IMR-90 (cell line): ENCODE data around the gene ROBO1. TPM values are rescaled to one million over a fixed set of nuclear protein-coding genes. Genes with fewer than 3 reads are reported as not detected.
A peak's percentile ranks its signal among the peaks of the same experiment; 100 is the strongest.

Experiments
- ATAC-seq: fragments of 200-7000 bp; cut with Tn5 transposase; 2 replicates; pipeline ENCODE4 v1.9.1; 2020; ENCODE audit warnings: low read depth, mild to moderate bottlenecking, moderate library complexity
- BruUV-seq: library from RNA; stranded (reverse); fragments of 400-500 nt; replicated peaks from 2 replicates; lab custom pipeline; 2021; lab: Mats Ljungman, UMichigan
- CTCF ChIA-PET: fragments of 300-600 bp; formaldehyde crosslinking; extraction: SDS; loops from one replicate; lab custom pipeline; 2021; ENCODE audit warnings: antibody characterized with exemption; lab: Yijun Ruan, JAX
- POLR2A ChIA-PET: fragments of 300-600 bp; sonication (Branson Sonifier 250); formaldehyde crosslinking; loops from one replicate; lab custom pipeline; 2022; ENCODE audit warnings: antibody characterized with exemption; ENCODE audit not compliant: unreplicated experiment; lab: Charles Lee
- DNase-seq: peaks from one replicate; pipeline ENCODE4 v3.0.0; 2013
- H2AFZ ChIP-seq: replicated peaks from 2 replicates; pipeline ENCODE3; 2013; ENCODE audit warnings: low read length, mild to moderate bottlenecking; ENCODE audit not compliant: poor library complexity
- H2AK5ac ChIP-seq: 2 replicates; pipeline ENCODE4 v1.6.1; 2013; ENCODE audit warnings: low read depth, low read length, inconsistent platforms
- H2AK9ac ChIP-seq: replicated peaks from 2 replicates; pipeline ENCODE3; 2013; ENCODE audit warnings: mild to moderate bottlenecking, low read depth, low read length, moderate library complexity; ENCODE audit not compliant: poor library complexity
- H2BK120ac ChIP-seq: 2 replicates; pipeline ENCODE4 v1.6.1; 2013; ENCODE audit warnings: low read depth, low read length, inconsistent platforms
- H2BK15ac ChIP-seq: 3 replicates; pipeline ENCODE4 v1.6.1; 2013; ENCODE audit warnings: low read depth, low read length, inconsistent platforms
- H2BK20ac ChIP-seq: 2 replicates; pipeline ENCODE4 v1.6.1; 2013; ENCODE audit warnings: low read depth, mild to moderate bottlenecking, inconsistent platforms, low read length, moderate library complexity
- H2BK5ac ChIP-seq: 2 replicates; pipeline ENCODE4 v1.6.1; 2013; ENCODE audit warnings: mild to moderate bottlenecking, low read depth, low read length, inconsistent platforms; ENCODE audit not compliant: poor library complexity, severe bottlenecking
- H3K14ac ChIP-seq: replicated peaks from 2 replicates; pipeline ENCODE4 v1.6.1; 2013; ENCODE audit warnings: low read depth, low read length, inconsistent platforms
- H3K18ac ChIP-seq: 2 replicates; pipeline ENCODE4 v1.6.1; 2013; ENCODE audit warnings: low read depth, low read length, control low read depth
- H3K23ac ChIP-seq: 2 replicates; pipeline ENCODE4 v1.6.1; 2013; ENCODE audit warnings: low read depth, low read length, inconsistent platforms
- H3K27ac ChIP-seq: 2 replicates; pipeline ENCODE4 v1.5.1; 2013; ENCODE audit warnings: mild to moderate bottlenecking, control low read depth, low read length; ENCODE audit not compliant: insufficient read depth
- H3K27me3 ChIP-seq: 2 replicates; pipeline ENCODE4 v1.6.1; 2013; ENCODE audit warnings: low read length; ENCODE audit not compliant: control insufficient read depth, insufficient read depth
- H3K36me3 ChIP-seq: 2 replicates; pipeline ENCODE4 v1.6.1; 2013; ENCODE audit warnings: low read length, mixed read lengths; ENCODE audit not compliant: control insufficient read depth, insufficient read depth
- H3K4ac ChIP-seq: 2 replicates; pipeline ENCODE4 v1.6.1; 2013; ENCODE audit warnings: low read depth, low read length, inconsistent platforms
- H3K4me1 ChIP-seq: 2 replicates; pipeline ENCODE4 v1.6.1; 2013; ENCODE audit warnings: low read length, mixed read lengths; ENCODE audit not compliant: control insufficient read depth, insufficient read depth
- H3K4me2 ChIP-seq: 2 replicates; pipeline ENCODE4 v1.6.1; 2013; ENCODE audit warnings: low read depth, mild to moderate bottlenecking, control low read depth, low read length, moderate library complexity
- H3K4me3 ChIP-seq: 2 replicates; pipeline ENCODE4 v1.5.1; 2013; ENCODE audit warnings: low read depth, mild to moderate bottlenecking, control low read depth, low read length, moderate library complexity; ENCODE audit not compliant: insufficient read depth
- H3K56ac ChIP-seq: 2 replicates; pipeline ENCODE4 v1.6.1; 2013; ENCODE audit warnings: low read length, inconsistent platforms; ENCODE audit not compliant: insufficient read depth; ENCODE audit errors: extremely low read depth
- H3K79me1 ChIP-seq, 2 experiments: 2 replicates each; pipeline ENCODE4 v1.6.1; 2013; ENCODE audit warnings: low read length in 2 of 2, inconsistent platforms in 1 of 2, low read depth in 1 of 2
- H3K9ac ChIP-seq: 2 replicates; pipeline ENCODE4 v1.6.1; 2013; ENCODE audit warnings: low read depth, low read length, control low read depth
- H3K9me1 ChIP-seq: 2 replicates; pipeline ENCODE4 v1.6.1; 2013; ENCODE audit warnings: low read length, inconsistent platforms; ENCODE audit not compliant: insufficient read depth
- H3K9me3 ChIP-seq: 2 replicates; pipeline ENCODE4 v1.6.1; 2013; ENCODE audit warnings: low read length; ENCODE audit not compliant: control insufficient read depth, insufficient read depth
- H4K20me1 ChIP-seq: 2 replicates; pipeline ENCODE4 v1.6.1; 2013; ENCODE audit warnings: low read length, inconsistent platforms; ENCODE audit not compliant: insufficient read depth
- H4K5ac ChIP-seq: 2 replicates; pipeline ENCODE4 v1.6.1; 2013; ENCODE audit warnings: mild to moderate bottlenecking, low read depth, low read length, control low read depth
- H4K8ac ChIP-seq, 2 experiments: 2 replicates each; pipeline ENCODE4 v1.6.1; 2013; ENCODE audit warnings: low read depth in 2 of 2, low read length in 2 of 2, control low read depth in 1 of 2, inconsistent platforms in 1 of 2
- H4K91ac ChIP-seq: 2 replicates; pipeline ENCODE4 v1.6.1; 2013; ENCODE audit warnings: low read depth, low read length, inconsistent platforms; ENCODE audit not compliant: insufficient read depth
- BHLHE40 ChIP-seq: fragments of 150-350 bp; IDR thresholded peaks from 2 replicates; pipeline ENCODE4 v1.6.1; 2016; ENCODE audit warnings: mild to moderate bottlenecking, low read depth, low read length
- CHD1 ChIP-seq: IDR thresholded peaks from 2 replicates; pipeline ENCODE4 v1.6.1; 2012; ENCODE audit warnings: low read depth, low read length, improper control_type of control experiment
- MXI1 ChIP-seq: IDR thresholded peaks from 2 replicates; pipeline ENCODE4 v1.6.1; 2012; ENCODE audit warnings: low read depth, mild to moderate bottlenecking, low read length, moderate library complexity, borderline replicate concordance
- POLR2A ChIP-seq: IDR thresholded peaks from 2 replicates; pipeline ENCODE4 v1.6.1; 2012; ENCODE audit warnings: mild to moderate bottlenecking, low read depth, low read length
- RAD21 ChIP-seq: IDR thresholded peaks from 2 replicates; pipeline ENCODE4 v1.6.1; 2012; ENCODE audit warnings: low read length, improper control_type of control experiment
- SMC3 ChIP-seq: fragments of 150-350 bp; IDR thresholded peaks from 2 replicates; pipeline ENCODE4 v1.6.1; 2016; ENCODE audit warnings: low read depth, mild to moderate bottlenecking, antibody characterized with exemption, low read length, moderate library complexity
- WGBS, 2 experiments: methylation state at CpG; one replicate each; pipeline versions ENCODE4 v1.1.5 to v1.1.7; 2013; ENCODE audit warnings: missing lambda C conversion rate in 2 of 2; ENCODE audit not compliant: insufficient read length in 1 of 2; ENCODE audit errors: extremely low coverage in 2 of 2; 5-methylcytosine and 5-hydroxymethylcytosine counted together
- dilution Hi-C: fragments of 300-500 bp; cut with HindIII; formaldehyde crosslinking; loops from one replicate; pipeline ENCODE4 v1.14.3; 2018; ENCODE audit warnings: low sequenced_read_pairs; ENCODE audit not compliant: unreplicated experiment
- in situ Hi-C: fragments of 300-500 bp; cut with MboI; formaldehyde crosslinking; loops from 3 replicates; pipeline ENCODE4 v1.14.3; 2019; ENCODE audit warnings: low sequenced_read_pairs, inconsistent platforms, mixed read lengths
- intact Hi-C: fragments of 100-400 bp; cut with micrococcal nuclease; formaldehyde crosslinking; loops from 2 replicates; pipeline ENCODE4 v1.10.0; 2022
- polyA plus RNA-seq, 3 experiments: library from polyadenylated mRNA; depleted of rRNA; stranded (reverse); fragments of >200 nt; gene quantifications; 2 replicates each; pipeline ENCODE4 v1.2.3, GENCODE V29; 2012; ENCODE audit warnings: low replicate concordance in 1 of 3
- total RNA-seq: library from RNA; depleted of rRNA; stranded (reverse); fragments of >200 nt; gene quantifications from 2 replicates; pipeline ENCODE4 v1.2.3, GENCODE V29; 2012
- TF ChIP-seq, protein P1 (sequence below): conservative IDR thresholded peaks from 2 replicates; pipeline ENCODE4 v1.5.1; 2012; ENCODE audit warnings: mild to moderate bottlenecking, low read depth, low read length, improper control_type of control experiment
- TF ChIP-seq, protein P2 (sequence below): fragments of 150-350 bp; IDR thresholded peaks from 2 replicates; pipeline ENCODE4 v1.6.1; 2017; ENCODE audit warnings: mild to moderate bottlenecking, antibody characterized with exemption, low read length, low read depth

ROBO1 gene
- total and polyA plus RNA-seq, 2 of the 4 experiments (the other 2 are of a cell fraction): 24.1 to 53.9 TPM

- H4K5ac ChIP-seq: no peak overlapping the region
- ATAC-seq (no peak), DNase-seq (peak; percentile 21)
- no peak overlapping the region for H2BK120ac ChIP-seq
- POLR2A ChIA-PET: no interaction called here
- CTCF ChIA-PET: interaction anchor here (0.6 kb wide), 1 partner anchor 222 kb away, joined by 3 read pairs; no protein-coding TSS in a partner anchor
- H3K9me1 ChIP-seq: peaks cover 3% of the 10 kb centered on the region; the same call in 1 of the 2 replicates
- H3K27me3 ChIP-seq: no peaks in the 10 kb centered on the region
- WGBS, 2 experiments: no CpG with 5 or more reads among the region's 7 CpGs
- H4K20me1 ChIP-seq: no peaks in the 10 kb centered on the region
- H2BK15ac ChIP-seq: no peak overlapping the region
- H3K23ac ChIP-seq: no peak overlapping the region
- H3K36me3 ChIP-seq: no peaks in the 10 kb centered on the region
- no peak overlapping the region for H3K9ac ChIP-seq
- no peak overlapping the region for H3K4ac ChIP-seq
- no peak overlapping the region for H2BK5ac ChIP-seq
- dilution Hi-C loops: no loop called here
- no peak overlapping the region for H2AFZ ChIP-seq
- H3K9me3 ChIP-seq: no peaks in the 10 kb centered on the region
- in situ Hi-C loops: no loop called here
- H2AK9ac ChIP-seq: no peak overlapping the region
- H3K14ac ChIP-seq: no peak overlapping the region
- no peaks in the 10 kb centered on the region for H3K4me1 ChIP-seq
- TF ChIP-seq, protein P1, sequence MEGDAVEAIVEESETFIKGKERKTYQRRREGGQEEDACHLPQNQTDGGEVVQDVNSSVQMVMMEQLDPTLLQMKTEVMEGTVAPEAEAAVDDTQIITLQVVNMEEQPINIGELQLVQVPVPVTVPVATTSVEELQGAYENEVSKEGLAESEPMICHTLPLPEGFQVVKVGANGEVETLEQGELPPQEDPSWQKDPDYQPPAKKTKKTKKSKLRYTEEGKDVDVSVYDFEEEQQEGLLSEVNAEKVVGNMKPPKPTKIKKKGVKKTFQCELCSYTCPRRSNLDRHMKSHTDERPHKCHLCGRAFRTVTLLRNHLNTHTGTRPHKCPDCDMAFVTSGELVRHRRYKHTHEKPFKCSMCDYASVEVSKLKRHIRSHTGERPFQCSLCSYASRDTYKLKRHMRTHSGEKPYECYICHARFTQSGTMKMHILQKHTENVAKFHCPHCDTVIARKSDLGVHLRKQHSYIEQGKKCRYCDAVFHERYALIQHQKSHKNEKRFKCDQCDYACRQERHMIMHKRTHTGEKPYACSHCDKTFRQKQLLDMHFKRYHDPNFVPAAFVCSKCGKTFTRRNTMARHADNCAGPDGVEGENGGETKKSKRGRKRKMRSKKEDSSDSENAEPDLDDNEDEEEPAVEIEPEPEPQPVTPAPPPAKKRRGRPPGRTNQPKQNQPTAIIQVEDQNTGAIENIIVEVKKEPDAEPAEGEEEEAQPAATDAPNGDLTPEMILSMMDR: no peak
- TF ChIP-seq, protein P2, sequence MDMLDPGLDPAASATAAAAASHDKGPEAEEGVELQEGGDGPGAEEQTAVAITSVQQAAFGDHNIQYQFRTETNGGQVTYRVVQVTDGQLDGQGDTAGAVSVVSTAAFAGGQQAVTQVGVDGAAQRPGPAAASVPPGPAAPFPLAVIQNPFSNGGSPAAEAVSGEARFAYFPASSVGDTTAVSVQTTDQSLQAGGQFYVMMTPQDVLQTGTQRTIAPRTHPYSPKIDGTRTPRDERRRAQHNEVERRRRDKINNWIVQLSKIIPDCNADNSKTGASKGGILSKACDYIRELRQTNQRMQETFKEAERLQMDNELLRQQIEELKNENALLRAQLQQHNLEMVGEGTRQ: no peak
- TF ChIP-seq BHLHE40 (no peak), MXI1 (no peak), SMC3 (no peak), POLR2A (no peak), RAD21 (no peak), CHD1 (no peak)
- no TSS peak for BruUV-seq
- H3K27ac ChIP-seq: no peak overlapping the region
- no peaks in the 10 kb centered on the region for H3K79me1 ChIP-seq
- H2AK5ac ChIP-seq: no peak overlapping the region
- no peak overlapping the region for H3K4me3 ChIP-seq
- no peak overlapping the region for H3K4me2 ChIP-seq
- no peak overlapping the region for H2BK20ac ChIP-seq
- no peak overlapping the region for H4K91ac ChIP-seq
- no peak overlapping the region for H3K56ac ChIP-seq
- intact Hi-C loops: no loop called here
- no peak overlapping the region for H3K18ac ChIP-seq
- no peak overlapping the region for H4K8ac ChIP-seq
Observed at GRCh38 chr3:79139395-79140068, 628.3 kb downstream of the ROBO1 start.
